Kidney capillary endothelial cell (primary cell): ENCODE measurements around the gene HERC4.
"Not testable (repeated sequence)": the region's sequence is repeated elsewhere in the genome, so short reads cannot be mapped to it uniquely, and the experiment has no call there.

Experiments
- DNase-seq: peaks from one replicate; pipeline ENCODE4 v3.0.0-alpha.2; 2018; ENCODE audit warnings: low spot score

The HERC4 gene

DNA sequence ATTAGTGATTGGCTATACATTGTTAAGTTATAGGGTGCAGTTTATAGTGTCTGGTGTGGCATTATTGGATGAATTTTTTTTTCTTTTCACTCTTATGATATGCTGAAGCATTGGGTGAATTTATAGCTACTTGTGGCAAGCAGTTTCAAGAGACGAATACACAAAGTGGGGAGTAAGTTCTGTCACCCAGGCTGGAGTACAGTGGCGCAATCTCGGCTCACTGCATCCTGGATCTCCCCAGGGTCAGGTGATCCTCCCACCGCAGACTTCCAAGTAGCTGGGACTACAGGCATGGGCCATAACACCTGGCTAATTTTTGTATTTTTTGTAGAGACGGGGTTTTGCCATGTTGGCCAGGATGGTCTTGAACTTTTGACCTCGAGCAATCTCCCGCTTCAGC, 196.9 kb downstream of the HERC4 start:
- DNase-seq: no peak

DNA sequence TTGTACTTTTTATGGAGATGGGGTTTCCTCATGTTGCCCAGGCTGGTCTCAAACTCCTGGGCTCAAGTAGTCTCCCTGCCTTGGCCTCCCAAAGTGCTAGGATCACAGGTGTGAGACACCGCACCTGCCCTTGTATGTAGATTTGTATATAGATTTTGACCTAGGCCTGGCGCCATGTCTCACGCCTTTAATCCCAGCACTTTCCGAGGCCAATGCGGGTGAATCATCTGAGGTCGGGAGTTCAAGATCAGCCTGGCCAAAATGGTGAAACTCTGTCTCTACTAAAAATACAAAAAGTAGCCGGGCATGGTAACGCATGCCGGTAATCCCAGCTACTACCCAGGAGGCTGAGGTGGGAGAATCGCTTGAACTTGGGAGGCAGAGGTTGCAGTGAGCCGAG, 197.7 kb downstream of the HERC4 start:
- not testable (repeated sequence) for DNase-seq

DNA sequence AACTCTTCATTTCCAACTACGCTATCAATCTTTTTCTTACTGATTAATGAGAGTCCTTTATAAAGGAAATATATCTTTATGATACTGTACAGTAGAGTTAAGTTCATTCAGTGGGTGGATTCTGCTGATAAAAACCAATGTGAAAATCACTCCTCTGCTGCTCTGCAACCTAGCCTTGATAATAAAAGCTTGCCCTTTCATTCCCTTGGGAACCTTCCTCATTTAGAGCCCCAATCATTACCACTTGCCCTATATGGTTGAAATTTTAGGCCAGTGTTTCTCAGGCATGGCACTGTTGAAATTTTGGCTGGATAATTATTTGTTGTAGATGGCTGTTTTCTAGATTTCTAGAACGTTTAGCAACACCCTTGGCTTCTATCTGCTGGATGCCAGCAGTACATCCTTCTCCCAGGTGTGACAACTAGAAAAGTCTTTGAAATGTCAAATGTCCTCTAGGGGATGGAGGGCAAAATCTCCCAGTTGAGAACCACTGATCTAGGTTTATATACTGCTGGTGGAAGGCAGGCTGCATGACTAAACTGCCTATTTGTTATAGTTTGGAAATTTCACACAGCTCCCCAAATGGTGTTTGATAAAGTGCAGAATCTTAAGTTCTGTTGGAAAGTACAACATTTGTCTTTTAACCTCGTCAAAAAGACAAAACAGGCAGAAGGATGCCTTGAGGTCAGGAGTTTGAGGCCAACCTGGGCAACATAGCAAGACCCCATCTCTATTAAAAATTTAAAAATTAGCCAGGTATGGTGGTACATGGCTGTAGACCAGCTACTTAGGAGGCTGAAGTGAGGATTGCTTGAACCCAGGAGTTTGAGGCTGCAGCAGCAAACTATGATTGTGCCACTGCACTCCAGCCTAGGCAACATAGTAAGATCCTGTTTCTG, 199.5 kb downstream of the HERC4 start:
- DNase-seq: no peak
